WTC11 (cell line): ENCODE data around the gene DNAJC15. TPM values are rescaled to one million over a fixed set of nuclear protein-coding genes. Genes with fewer than 3 reads are reported as not detected.

Experiments used
- CREB1 ChIP-seq: sonication (generic); formaldehyde crosslinking; IDR thresholded peaks from 2 replicates; pipeline ENCODE4 v1.8.0; 2023; ENCODE audit warnings: mild to moderate bottlenecking, missing genetic modification reagents
- ESRRA ChIP-seq: sonication (generic); formaldehyde crosslinking; IDR thresholded peaks from 2 replicates; pipeline ENCODE4 v1.8.1; 2022; ENCODE audit warnings: mild to moderate bottlenecking, missing genetic modification reagents, borderline replicate concordance
- FOXK1 ChIP-seq: sonication (generic); formaldehyde crosslinking; IDR thresholded peaks from 2 replicates; pipeline ENCODE4 v1.8.0; 2022; ENCODE audit warnings: mild to moderate bottlenecking, moderate library complexity, missing genetic modification reagents
- FOXP1 ChIP-seq: sonication (generic); formaldehyde crosslinking; IDR thresholded peaks from 2 replicates; pipeline ENCODE4 v1.8.0; 2022; ENCODE audit warnings: missing genetic modification reagents, mild to moderate bottlenecking, moderate library complexity, borderline replicate concordance
- GTF2I ChIP-seq: fragments of 250-450 bp; sonication (Bioruptor Pico); conservative IDR thresholded peaks from 2 replicates; pipeline ENCODE4 v1.4.0; 2021; ENCODE audit warnings: mild to moderate bottlenecking
- HMGA2 ChIP-seq: fragments of 250-450 bp; sonication (Bioruptor Pico); IDR thresholded peaks from 2 replicates; pipeline ENCODE4 v1.4.0; 2021; ENCODE audit warnings: mild to moderate bottlenecking, moderate library complexity
- MXD4 ChIP-seq: fragments of 250-450 bp; sonication (Bioruptor Pico); IDR thresholded peaks from 2 replicates; pipeline ENCODE4 v1.8.0; 2021; ENCODE audit warnings: mild to moderate bottlenecking, moderate library complexity, borderline replicate concordance
- NFATC4 ChIP-seq: fragments of 250-450 bp; sonication (Bioruptor Pico); IDR thresholded peaks from 2 replicates; pipeline ENCODE4 v1.9.0; 2021; ENCODE audit warnings: mild to moderate bottlenecking
- NFE2L1 ChIP-seq: sonication (generic); formaldehyde crosslinking; IDR thresholded peaks from 2 replicates; pipeline ENCODE4 v1.8.1; 2023; ENCODE audit warnings: missing genetic modification reagents
- TCF7 ChIP-seq: sonication (generic); formaldehyde crosslinking; IDR thresholded peaks from 2 replicates; pipeline ENCODE4 v1.8.0; 2022; ENCODE audit warnings: mild to moderate bottlenecking, low read depth, missing genetic modification reagents, moderate library complexity
- ZNF219 ChIP-seq: sonication (generic); formaldehyde crosslinking; IDR thresholded peaks from 2 replicates; pipeline ENCODE4 v1.8.0; 2023; ENCODE audit warnings: missing genetic modification reagents, mild to moderate bottlenecking, borderline replicate concordance
- ZNF232 ChIP-seq: sonication (generic); formaldehyde crosslinking; IDR thresholded peaks from 2 replicates; pipeline ENCODE4 v1.8.0; 2022; ENCODE audit warnings: mild to moderate bottlenecking, missing genetic modification reagents
- ZNF317 ChIP-seq: sonication (generic); formaldehyde crosslinking; IDR thresholded peaks from 2 replicates; pipeline ENCODE4 v1.8.1; 2023; ENCODE audit warnings: low read depth, mild to moderate bottlenecking, moderate library complexity, missing genetic modification reagents, borderline replicate concordance
- ZNF396 ChIP-seq: fragments of 250-450 bp; sonication (Bioruptor Pico); IDR thresholded peaks from 2 replicates; pipeline ENCODE4 v1.8.0; 2021; ENCODE audit warnings: mild to moderate bottlenecking, moderate library complexity, borderline replicate concordance
- ZNF423 ChIP-seq: fragments of 250-450 bp; sonication (Bioruptor Pico); IDR thresholded peaks from 2 replicates; pipeline ENCODE4 v2.1.2; 2022; ENCODE audit warnings: mild to moderate bottlenecking, moderate library complexity
- ZNF671 ChIP-seq: fragments of 250-450 bp; sonication (Bioruptor Pico); IDR thresholded peaks from 2 replicates; pipeline ENCODE4 v1.8.0; 2021; ENCODE audit warnings: mild to moderate bottlenecking
- total RNA-seq: library from RNA; stranded (reverse); gene quantifications from 3 replicates; pipeline ENCODE4 v1.2.3, GENCODE V29; 2021
- TF ChIP-seq, protein P1 (sequence below): sonication (generic); formaldehyde crosslinking; IDR thresholded peaks from 2 replicates; pipeline ENCODE4 v1.8.1; 2023; ENCODE audit warnings: mild to moderate bottlenecking, moderate library complexity, missing genetic modification reagents
- TF ChIP-seq, protein P2 (sequence below): fragments of 250-450 bp; sonication (Bioruptor Pico); IDR thresholded peaks from 2 replicates; pipeline ENCODE4 v2.1.2; 2022; ENCODE audit warnings: mild to moderate bottlenecking, moderate library complexity
- TF ChIP-seq, protein P3 (sequence below): sonication (generic); formaldehyde crosslinking; IDR thresholded peaks from 2 replicates; pipeline ENCODE4 v1.8.1; 2023; ENCODE audit warnings: mild to moderate bottlenecking, missing genetic modification reagents, moderate library complexity
- TF ChIP-seq, protein P4 (sequence below): sonication (generic); formaldehyde crosslinking; IDR thresholded peaks from 2 replicates; pipeline ENCODE4 v1.8.1; 2022; ENCODE audit warnings: missing genetic modification reagents, borderline replicate concordance
- TF ChIP-seq, protein P5 (sequence below): sonication (generic); formaldehyde crosslinking; IDR thresholded peaks from 2 replicates; pipeline ENCODE4 v1.8.0; 2022; ENCODE audit warnings: mild to moderate bottlenecking, missing genetic modification reagents
- TF ChIP-seq, protein P6 (sequence below): sonication (generic); formaldehyde crosslinking; IDR thresholded peaks from 2 replicates; pipeline ENCODE4 v1.8.0; 2022; ENCODE audit warnings: mild to moderate bottlenecking, missing genetic modification reagents
- TF ChIP-seq, protein P7 (sequence below): sonication (generic); formaldehyde crosslinking; IDR thresholded peaks from 2 replicates; pipeline ENCODE4 v1.8.0; 2023; ENCODE audit warnings: missing genetic modification reagents
- TF ChIP-seq, protein P8 (sequence below): sonication (generic); formaldehyde crosslinking; IDR thresholded peaks from 2 replicates; pipeline ENCODE4 v1.8.1; 2022; ENCODE audit warnings: mild to moderate bottlenecking, missing genetic modification reagents, moderate library complexity, borderline replicate concordance
- TF ChIP-seq, protein P9 (sequence below): fragments of 250-450 bp; sonication (Bioruptor Pico); IDR thresholded peaks from 2 replicates; pipeline ENCODE4 v1.8.0; 2021; ENCODE audit warnings: mild to moderate bottlenecking

The DNAJC15 gene
- total RNA-seq, 1 experiment from 2014 or later: 12.2 TPM

DNA sequence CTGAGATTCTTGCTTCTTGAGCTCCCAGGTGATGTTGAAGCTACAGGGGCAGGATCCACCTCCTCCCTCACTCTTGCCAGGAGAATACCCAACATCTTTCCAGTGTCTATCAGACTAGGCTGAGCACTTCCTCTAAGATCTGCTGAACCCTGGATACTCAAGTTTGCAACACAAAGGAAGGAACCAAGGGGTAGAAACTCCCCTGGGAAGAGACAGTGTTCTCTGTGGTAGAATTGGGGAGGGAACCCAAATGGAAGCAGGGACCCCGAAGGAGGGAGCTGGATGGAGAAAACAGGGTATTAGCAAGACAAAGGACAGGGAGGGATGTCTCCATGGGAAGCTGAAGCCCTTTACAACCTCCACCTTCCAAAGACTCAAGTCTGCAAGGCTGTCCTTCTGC is 117.6 kb downstream of the DNAJC15 start (continued):
- TF ChIP-seq, protein P1, sequence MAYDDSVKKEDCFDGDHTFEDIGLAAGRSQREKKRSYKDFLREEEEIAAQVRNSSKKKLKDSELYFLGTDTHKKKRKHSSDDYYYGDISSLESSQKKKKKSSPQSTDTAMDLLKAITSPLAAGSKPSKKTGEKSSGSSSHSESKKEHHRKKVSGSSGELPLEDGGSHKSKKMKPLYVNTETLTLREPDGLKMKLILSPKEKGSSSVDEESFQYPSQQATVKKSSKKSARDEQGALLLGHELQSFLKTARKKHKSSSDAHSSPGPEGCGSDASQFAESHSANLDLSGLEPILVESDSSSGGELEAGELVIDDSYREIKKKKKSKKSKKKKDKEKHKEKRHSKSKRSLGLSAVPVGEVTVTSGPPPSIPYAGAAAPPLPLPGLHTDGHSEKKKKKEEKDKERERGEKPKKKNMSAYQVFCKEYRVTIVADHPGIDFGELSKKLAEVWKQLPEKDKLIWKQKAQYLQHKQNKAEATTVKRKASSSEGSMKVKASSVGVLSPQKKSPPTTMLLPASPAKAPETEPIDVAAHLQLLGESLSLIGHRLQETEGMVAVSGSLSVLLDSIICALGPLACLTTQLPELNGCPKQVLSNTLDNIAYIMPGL (CRISPR knock-in tag): no peak
- TF ChIP-seq, protein P2, sequence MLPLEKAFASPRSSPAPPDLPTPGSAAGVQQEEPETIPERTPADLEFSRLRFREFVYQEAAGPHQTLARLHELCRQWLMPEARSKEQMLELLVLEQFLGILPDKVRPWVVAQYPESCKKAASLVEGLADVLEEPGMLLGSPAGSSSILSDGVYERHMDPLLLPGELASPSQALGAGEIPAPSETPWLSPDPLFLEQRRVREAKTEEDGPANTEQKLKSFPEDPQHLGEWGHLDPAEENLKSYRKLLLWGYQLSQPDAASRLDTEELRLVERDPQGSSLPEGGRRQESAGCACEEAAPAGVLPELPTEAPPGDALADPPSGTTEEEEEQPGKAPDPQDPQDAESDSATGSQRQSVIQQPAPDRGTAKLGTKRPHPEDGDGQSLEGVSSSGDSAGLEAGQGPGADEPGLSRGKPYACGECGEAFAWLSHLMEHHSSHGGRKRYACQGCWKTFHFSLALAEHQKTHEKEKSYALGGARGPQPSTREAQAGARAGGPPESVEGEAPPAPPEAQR (CRISPR knock-in tag): 0 out of 2 replicates have a peak, but pooled peaks have one; percentile 88
- no peak for TF ChIP-seq CREB1
- no peak for TF ChIP-seq ZNF317 (CRISPR knock-in tag)
- TF ChIP-seq, protein P3, sequence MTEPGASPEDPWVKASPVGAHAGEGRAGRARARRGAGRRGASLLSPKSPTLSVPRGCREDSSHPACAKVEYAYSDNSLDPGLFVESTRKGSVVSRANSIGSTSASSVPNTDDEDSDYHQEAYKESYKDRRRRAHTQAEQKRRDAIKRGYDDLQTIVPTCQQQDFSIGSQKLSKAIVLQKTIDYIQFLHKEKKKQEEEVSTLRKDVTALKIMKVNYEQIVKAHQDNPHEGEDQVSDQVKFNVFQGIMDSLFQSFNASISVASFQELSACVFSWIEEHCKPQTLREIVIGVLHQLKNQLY (CRISPR knock-in tag): no peak
- TF ChIP-seq, protein P4, sequence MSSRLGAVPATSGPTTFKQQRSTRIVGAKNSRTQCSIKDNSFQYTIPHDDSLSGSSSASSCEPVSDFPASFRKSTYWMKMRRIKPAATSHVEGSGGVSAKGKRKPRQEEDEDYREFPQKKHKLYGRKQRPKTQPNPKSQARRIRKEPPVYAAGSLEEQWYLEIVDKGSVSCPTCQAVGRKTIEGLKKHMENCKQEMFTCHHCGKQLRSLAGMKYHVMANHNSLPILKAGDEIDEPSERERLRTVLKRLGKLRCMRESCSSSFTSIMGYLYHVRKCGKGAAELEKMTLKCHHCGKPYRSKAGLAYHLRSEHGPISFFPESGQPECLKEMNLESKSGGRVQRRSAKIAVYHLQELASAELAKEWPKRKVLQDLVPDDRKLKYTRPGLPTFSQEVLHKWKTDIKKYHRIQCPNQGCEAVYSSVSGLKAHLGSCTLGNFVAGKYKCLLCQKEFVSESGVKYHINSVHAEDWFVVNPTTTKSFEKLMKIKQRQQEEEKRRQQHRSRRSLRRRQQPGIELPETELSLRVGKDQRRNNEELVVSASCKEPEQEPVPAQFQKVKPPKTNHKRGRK (CRISPR knock-in tag): no peak
- no peak for TF ChIP-seq GTF2I (CRISPR knock-in tag)
- no peak for TF ChIP-seq NFE2L1 (CRISPR knock-in tag)
- no peak for TF ChIP-seq ESRRA (CRISPR knock-in tag)
- 0 out of 2 replicates have a peak, but pooled peaks have one; percentile 50 for TF ChIP-seq FOXK1 (CRISPR knock-in tag)
- TF ChIP-seq ZNF671 (CRISPR knock-in tag): no peak
- TF ChIP-seq, protein P5, sequence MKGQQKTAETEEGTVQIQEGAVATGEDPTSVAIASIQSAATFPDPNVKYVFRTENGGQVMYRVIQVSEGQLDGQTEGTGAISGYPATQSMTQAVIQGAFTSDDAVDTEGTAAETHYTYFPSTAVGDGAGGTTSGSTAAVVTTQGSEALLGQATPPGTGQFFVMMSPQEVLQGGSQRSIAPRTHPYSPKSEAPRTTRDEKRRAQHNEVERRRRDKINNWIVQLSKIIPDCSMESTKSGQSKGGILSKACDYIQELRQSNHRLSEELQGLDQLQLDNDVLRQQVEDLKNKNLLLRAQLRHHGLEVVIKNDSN (CRISPR knock-in tag): no peak
- no peak for TF ChIP-seq ZNF232 (CRISPR knock-in tag)
- TF ChIP-seq, protein P6, sequence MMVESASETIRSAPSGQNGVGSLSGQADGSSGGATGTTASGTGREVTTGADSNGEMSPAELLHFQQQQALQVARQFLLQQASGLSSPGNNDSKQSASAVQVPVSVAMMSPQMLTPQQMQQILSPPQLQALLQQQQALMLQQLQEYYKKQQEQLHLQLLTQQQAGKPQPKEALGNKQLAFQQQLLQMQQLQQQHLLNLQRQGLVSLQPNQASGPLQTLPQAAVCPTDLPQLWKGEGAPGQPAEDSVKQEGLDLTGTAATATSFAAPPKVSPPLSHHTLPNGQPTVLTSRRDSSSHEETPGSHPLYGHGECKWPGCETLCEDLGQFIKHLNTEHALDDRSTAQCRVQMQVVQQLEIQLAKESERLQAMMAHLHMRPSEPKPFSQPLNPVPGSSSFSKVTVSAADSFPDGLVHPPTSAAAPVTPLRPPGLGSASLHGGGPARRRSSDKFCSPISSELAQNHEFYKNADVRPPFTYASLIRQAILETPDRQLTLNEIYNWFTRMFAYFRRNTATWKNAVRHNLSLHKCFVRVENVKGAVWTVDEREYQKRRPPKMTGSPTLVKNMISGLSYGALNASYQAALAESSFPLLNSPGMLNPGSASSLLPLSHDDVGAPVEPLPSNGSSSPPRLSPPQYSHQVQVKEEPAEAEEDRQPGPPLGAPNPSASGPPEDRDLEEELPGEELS (CRISPR knock-in tag): peak; percentile 38; the same call in 1 of the 2 replicates
- peak; percentile 73; the same call in 1 of the 2 replicates for TF ChIP-seq ZNF396 (CRISPR knock-in tag)
- no peak for TF ChIP-seq TCF7 (CRISPR knock-in tag)
- TF ChIP-seq MXD4 (CRISPR knock-in tag): peak; percentile 35; the same call in 1 of the 2 replicates
- no peak for TF ChIP-seq NFATC4 (CRISPR knock-in tag)
- TF ChIP-seq ZNF219 (CRISPR knock-in tag): no peak
- TF ChIP-seq, protein P7, sequence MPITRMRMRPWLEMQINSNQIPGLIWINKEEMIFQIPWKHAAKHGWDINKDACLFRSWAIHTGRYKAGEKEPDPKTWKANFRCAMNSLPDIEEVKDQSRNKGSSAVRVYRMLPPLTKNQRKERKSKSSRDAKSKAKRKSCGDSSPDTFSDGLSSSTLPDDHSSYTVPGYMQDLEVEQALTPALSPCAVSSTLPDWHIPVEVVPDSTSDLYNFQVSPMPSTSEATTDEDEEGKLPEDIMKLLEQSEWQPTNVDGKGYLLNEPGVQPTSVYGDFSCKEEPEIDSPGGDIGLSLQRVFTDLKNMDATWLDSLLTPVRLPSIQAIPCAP (CRISPR knock-in tag): no peak
- no peak for TF ChIP-seq FOXP1 (CRISPR knock-in tag)
- TF ChIP-seq, protein P8, sequence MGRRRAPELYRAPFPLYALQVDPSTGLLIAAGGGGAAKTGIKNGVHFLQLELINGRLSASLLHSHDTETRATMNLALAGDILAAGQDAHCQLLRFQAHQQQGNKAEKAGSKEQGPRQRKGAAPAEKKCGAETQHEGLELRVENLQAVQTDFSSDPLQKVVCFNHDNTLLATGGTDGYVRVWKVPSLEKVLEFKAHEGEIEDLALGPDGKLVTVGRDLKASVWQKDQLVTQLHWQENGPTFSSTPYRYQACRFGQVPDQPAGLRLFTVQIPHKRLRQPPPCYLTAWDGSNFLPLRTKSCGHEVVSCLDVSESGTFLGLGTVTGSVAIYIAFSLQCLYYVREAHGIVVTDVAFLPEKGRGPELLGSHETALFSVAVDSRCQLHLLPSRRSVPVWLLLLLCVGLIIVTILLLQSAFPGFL (CRISPR knock-in tag): no peak
- peak; percentile 92 for TF ChIP-seq ZNF423
- TF ChIP-seq HMGA2: no peak
- TF ChIP-seq, protein P9, sequence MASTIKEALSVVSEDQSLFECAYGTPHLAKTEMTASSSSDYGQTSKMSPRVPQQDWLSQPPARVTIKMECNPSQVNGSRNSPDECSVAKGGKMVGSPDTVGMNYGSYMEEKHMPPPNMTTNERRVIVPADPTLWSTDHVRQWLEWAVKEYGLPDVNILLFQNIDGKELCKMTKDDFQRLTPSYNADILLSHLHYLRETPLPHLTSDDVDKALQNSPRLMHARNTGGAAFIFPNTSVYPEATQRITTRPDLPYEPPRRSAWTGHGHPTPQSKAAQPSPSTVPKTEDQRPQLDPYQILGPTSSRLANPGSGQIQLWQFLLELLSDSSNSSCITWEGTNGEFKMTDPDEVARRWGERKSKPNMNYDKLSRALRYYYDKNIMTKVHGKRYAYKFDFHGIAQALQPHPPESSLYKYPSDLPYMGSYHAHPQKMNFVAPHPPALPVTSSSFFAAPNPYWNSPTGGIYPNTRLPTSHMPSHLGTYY (CRISPR knock-in tag): peak; percentile 66; the same call in 1 of the 2 replicates
